GM23338 (cell line): ENCODE measurements around the gene COG2. TPM values are rescaled to one million over a fixed set of nuclear protein-coding genes. Genes with fewer than 3 reads are reported as not detected.

Source experiments
- ATAC-seq: fragments of 200-7000 bp; cut with Tn5 transposase; 3 replicates; pipeline ENCODE4 v1.9.1; 2020
- DNase-seq: peaks from one replicate; pipeline ENCODE4 v3.0.0-alpha.2; 2015; ENCODE audit warnings: low spot score
- H2AFZ ChIP-seq: fragments of 200-600 bp; sonication (generic); 2 replicates; pipeline ENCODE4 v1.8.0; 2016; ENCODE audit warnings: antibody characterized with exemption, mild to moderate bottlenecking, moderate library complexity
- H3F3A ChIP-seq: fragments of 200-600 bp; sonication (generic); replicated peaks from 2 replicates; pipeline ENCODE4 v1.8.0; 2017; ENCODE audit warnings: antibody characterized with exemption, mixed run types, low read depth
- H3K27ac ChIP-seq: fragments of 200-600 bp; sonication (generic); 2 replicates; pipeline ENCODE4 v1.6.1; 2016; ENCODE audit warnings: low read depth
- H3K27me3 ChIP-seq: fragments of 200-600 bp; sonication (generic); 2 replicates; pipeline ENCODE4 v1.8.0; 2016; ENCODE audit warnings: mild to moderate bottlenecking, mixed run types, moderate library complexity; ENCODE audit not compliant: insufficient read depth
- H3K36me3 ChIP-seq: fragments of 200-600 bp; sonication (generic); 2 replicates; pipeline ENCODE4 v1.8.0; 2016; ENCODE audit warnings: mild to moderate bottlenecking; ENCODE audit not compliant: insufficient read depth
- H3K4me1 ChIP-seq: fragments of 200-600 bp; sonication (generic); 2 replicates; pipeline ENCODE4 v1.8.0; 2016; ENCODE audit warnings: mild to moderate bottlenecking, moderate library complexity; ENCODE audit not compliant: insufficient read depth
- H3K4me2 ChIP-seq: fragments of 200-600 bp; sonication (generic); 2 replicates; pipeline ENCODE4 v1.7.1; 2017; ENCODE audit warnings: mixed run types
- H3K4me3 ChIP-seq: fragments of 200-600 bp; sonication (generic); 2 replicates; pipeline ENCODE4 v1.6.1; 2016; ENCODE audit warnings: mixed run types
- H3K79me2 ChIP-seq: fragments of 200-600 bp; sonication (generic); replicated peaks from 2 replicates; pipeline ENCODE4 v1.8.0; 2017; ENCODE audit warnings: mild to moderate bottlenecking; ENCODE audit not compliant: insufficient read depth
- H3K9me2 ChIP-seq: fragments of 200-600 bp; sonication (generic); 2 replicates; pipeline ENCODE4 v1.8.0; 2017; ENCODE audit not compliant: insufficient read depth
- H4K20me1 ChIP-seq: fragments of 200-600 bp; sonication (generic); replicated peaks from 2 replicates; pipeline ENCODE4 v1.8.0; 2017; ENCODE audit warnings: mild to moderate bottlenecking; ENCODE audit not compliant: insufficient read depth
- H3K27ac Mint-ChIP-seq: 2 replicates; pipeline ENCODE4 v1.8.0; 2020; ENCODE audit warnings: inconsistent platforms, mild to moderate bottlenecking, moderate library complexity, mixed read lengths
- H3K27me3 Mint-ChIP-seq: 3 replicates; pipeline ENCODE4 v1.8.0; 2022; ENCODE audit warnings: low read depth, mild to moderate bottlenecking, moderate library complexity, mixed read lengths, inconsistent platforms; ENCODE audit not compliant: insufficient read depth, poor library complexity
- H3K36me3 Mint-ChIP-seq: 3 replicates; pipeline ENCODE4 v1.8.0; 2021; ENCODE audit warnings: low read depth, mild to moderate bottlenecking, inconsistent platforms, moderate library complexity, mixed read lengths
- H3K4me1 Mint-ChIP-seq: 3 replicates; pipeline ENCODE4 v1.8.0; 2020; ENCODE audit warnings: mild to moderate bottlenecking, inconsistent platforms, mixed read lengths
- H3K4me3 Mint-ChIP-seq: 3 replicates; pipeline ENCODE4 v1.8.0; 2021; ENCODE audit warnings: moderate library complexity, mild to moderate bottlenecking, inconsistent platforms, mixed read lengths
- H3K9me3 Mint-ChIP-seq: 3 replicates; pipeline ENCODE4 v1.8.0; 2020; ENCODE audit warnings: moderate library complexity, mild to moderate bottlenecking, inconsistent platforms, mixed read lengths
- CREB1 ChIP-seq: fragments of 250-450 bp; sonication (Bioruptor Pico); IDR thresholded peaks from 2 replicates; pipeline ENCODE4 v1.5.0; 2020; ENCODE audit warnings: low read depth, mild to moderate bottlenecking, moderate library complexity
- CTCF ChIP-seq, 2 experiments: fragments of 200-600 bp in 1 of 2; sonication (generic) in 1 of 2; conservative IDR thresholded peaks; 2 replicates each; pipeline versions ENCODE4 v1.5.1 to v1.6.1; 2016 to 2017; ENCODE audit warnings: antibody characterized with exemption in 2 of 2, low read depth in 2 of 2, mild to moderate bottlenecking in 2 of 2, moderate library complexity in 1 of 2
- ETS1 ChIP-seq: IDR thresholded peaks from 2 replicates; pipeline ENCODE4 v1.6.1; 2016; ENCODE audit warnings: antibody characterized with exemption
- EZH2phosphoT487 ChIP-seq: fragments of 200-600 bp; sonication (generic); IDR thresholded peaks from one replicate; pipeline ENCODE4 v1.8.1; 2018; ENCODE audit warnings: antibody characterized with exemption; ENCODE audit not compliant: unreplicated experiment
- JUNB ChIP-seq: IDR thresholded peaks from one replicate; pipeline ENCODE4 v1.6.1; 2016; ENCODE audit warnings: antibody characterized with exemption; ENCODE audit not compliant: unreplicated experiment
- POLR2AphosphoS5 ChIP-seq: IDR thresholded peaks from 2 replicates; pipeline ENCODE4 v1.6.1; 2016; ENCODE audit warnings: antibody characterized with exemption, low read depth
- REST ChIP-seq: IDR thresholded peaks from one replicate; pipeline ENCODE4 v1.6.1; 2018; ENCODE audit warnings: antibody characterized with exemption; ENCODE audit not compliant: unreplicated experiment
- STAT1 ChIP-seq: IDR thresholded peaks from one replicate; pipeline ENCODE4 v1.6.1; 2016; ENCODE audit warnings: antibody characterized with exemption; ENCODE audit not compliant: unreplicated experiment
- ZNF114 ChIP-seq: fragments of 250-450 bp; sonication (Bioruptor Pico); IDR thresholded peaks from 2 replicates; pipeline ENCODE4 v1.5.0; 2020; ENCODE audit warnings: mild to moderate bottlenecking, moderate library complexity
- ZNF462 ChIP-seq: fragments of 250-450 bp; sonication (Bioruptor Pico); IDR thresholded peaks from 2 replicates; pipeline ENCODE4 v1.5.0; 2020; ENCODE audit warnings: mild to moderate bottlenecking, moderate library complexity
- polyA plus RNA-seq: library from polyadenylated mRNA; unstranded; fragments of >200 nt; fragmentation: Nextera tagmentation; extraction: Ambion mirVana; gene quantifications from 2 replicates; pipeline ENCODE4 v1.2.1, GENCODE V29; 2016
- total RNA-seq: library from RNA; depleted of rRNA; stranded (reverse); fragments of >200 nt; shearing (Covaris generic); gene quantifications from 2 replicates; pipeline ENCODE4 v1.2.3, GENCODE V29; 2014

The COG2 gene
- total and polyA plus RNA-seq, 2 experiments from 2014 or later: 35.8 to 38.5 TPM

- TF ChIP-seq ZNF462 (no peak), JUNB (no peak), POLR2AphosphoS5 (no peak), ETS1 (no peak), STAT1 (no peak)
Measured at GRCh38 chr1:230706887-230707731, 64.8 kb downstream of the COG2 start (continued).

- H3K27ac ChIP-seq: no peak overlapping the region
- H3K79me2 ChIP-seq: no peaks in the 10 kb centered on the region
- Mint-ChIP-seq H3K36me3 (no peaks in the 10 kb centered on the region), H3K4me1 (peaks cover 4% of the 10 kb centered on the region), H3K4me3 (no peak overlapping the region), H3K27ac (no peak overlapping the region), H3K27me3 (peaks cover 12% of the 10 kb centered on the region), H3K9me3 (no peaks in the 10 kb centered on the region)
- ATAC-seq (no peak), DNase-seq (no peak)
- no peaks in the 10 kb centered on the region for H3K27me3 ChIP-seq
- H3K4me2 ChIP-seq: no peak overlapping the region
- no peaks in the 10 kb centered on the region for H4K20me1 ChIP-seq
- H3F3A ChIP-seq: no peaks in the 10 kb centered on the region
- H3K4me1 ChIP-seq: no peaks in the 10 kb centered on the region
- no peak overlapping the region for H3K4me3 ChIP-seq
- H2AFZ ChIP-seq: no peak overlapping the region
- H3K9me2 ChIP-seq: no peaks in the 10 kb centered on the region
- H3K36me3 ChIP-seq: no peaks in the 10 kb centered on the region
- TF ChIP-seq JUNB: no peak
- TF ChIP-seq REST: no peak
- TF ChIP-seq CREB1 (CRISPR knock-in tag): no peak
- TF ChIP-seq ZNF114 (CRISPR knock-in tag): no peak
- no peak for TF ChIP-seq EZH2phosphoT487
- no peak for TF ChIP-seq CTCF (conservative IDR thresholded peaks at IDR 0.05; ENCODE audit: low read depth in 2 of 2)
Measured at GRCh38 chr1:230707732-230708630, 65.7 kb downstream of the COG2 start.
